ENCODE measurements around the gene TRIM65.

TRIM65 gene

DNA sequence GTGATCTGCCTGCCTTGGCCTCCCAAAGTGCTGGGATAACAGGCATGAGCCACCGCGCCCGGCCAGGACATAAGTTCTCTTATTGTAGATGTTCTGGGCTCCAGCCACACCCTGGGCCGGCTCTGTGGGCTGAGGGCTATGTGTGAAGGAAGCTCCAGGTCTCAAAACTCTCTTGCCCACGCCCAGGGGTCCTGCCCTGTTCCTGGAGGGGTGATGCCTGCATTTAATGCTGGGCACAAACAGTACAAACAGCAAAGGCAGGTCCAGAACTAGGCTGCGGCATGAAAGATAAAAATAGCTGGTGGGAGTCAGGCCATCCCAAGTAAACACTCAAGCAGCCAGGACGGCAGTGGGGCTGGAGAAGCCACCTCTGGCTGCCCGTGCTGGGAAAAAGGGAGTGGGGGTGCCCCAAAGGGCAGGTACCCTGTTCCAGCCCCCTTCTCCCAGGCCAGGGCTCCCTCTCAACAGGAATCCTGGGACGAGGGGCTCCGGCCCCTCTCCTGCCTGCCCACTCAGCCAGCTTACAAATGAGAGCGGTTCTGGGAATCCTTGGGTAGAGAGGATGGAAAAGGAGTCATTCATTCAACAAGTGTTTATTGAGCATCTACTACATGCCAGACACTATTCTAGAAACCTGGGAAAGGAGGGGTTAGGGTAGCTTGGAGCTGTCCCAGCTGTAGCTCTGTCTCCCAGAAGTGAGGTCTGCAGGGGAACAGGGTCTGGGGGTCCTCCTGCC, 23.0 kb downstream of the TRIM65 start:
- TF ChIP-seq CREB1 (IDR thresholded peaks at IDR 0.05; ENCODE audit: low read depth) (no peak), TAF1 (IDR thresholded peaks at IDR 0.05; ENCODE audit: low read depth) (no peak), CEBPB (IDR thresholded peaks at IDR 0.05) (no peak), EGR1 (IDR thresholded peaks at IDR 0.05) (no peak), ZBTB7A (IDR thresholded peaks at IDR 0.05; ENCODE audit: low read depth) (no peak), TCF12 (IDR thresholded peaks at IDR 0.05; ENCODE audit: low read depth) (no peak), YY1 (IDR thresholded peaks at IDR 0.05; ENCODE audit: low read depth) (no peak)
- TF ChIP-seq, protein P1, sequence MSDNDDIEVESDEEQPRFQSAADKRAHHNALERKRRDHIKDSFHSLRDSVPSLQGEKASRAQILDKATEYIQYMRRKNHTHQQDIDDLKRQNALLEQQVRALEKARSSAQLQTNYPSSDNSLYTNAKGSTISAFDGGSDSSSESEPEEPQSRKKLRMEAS (IDR thresholded peaks at IDR 0.05) = no peak
- TF ChIP-seq, protein P2, sequence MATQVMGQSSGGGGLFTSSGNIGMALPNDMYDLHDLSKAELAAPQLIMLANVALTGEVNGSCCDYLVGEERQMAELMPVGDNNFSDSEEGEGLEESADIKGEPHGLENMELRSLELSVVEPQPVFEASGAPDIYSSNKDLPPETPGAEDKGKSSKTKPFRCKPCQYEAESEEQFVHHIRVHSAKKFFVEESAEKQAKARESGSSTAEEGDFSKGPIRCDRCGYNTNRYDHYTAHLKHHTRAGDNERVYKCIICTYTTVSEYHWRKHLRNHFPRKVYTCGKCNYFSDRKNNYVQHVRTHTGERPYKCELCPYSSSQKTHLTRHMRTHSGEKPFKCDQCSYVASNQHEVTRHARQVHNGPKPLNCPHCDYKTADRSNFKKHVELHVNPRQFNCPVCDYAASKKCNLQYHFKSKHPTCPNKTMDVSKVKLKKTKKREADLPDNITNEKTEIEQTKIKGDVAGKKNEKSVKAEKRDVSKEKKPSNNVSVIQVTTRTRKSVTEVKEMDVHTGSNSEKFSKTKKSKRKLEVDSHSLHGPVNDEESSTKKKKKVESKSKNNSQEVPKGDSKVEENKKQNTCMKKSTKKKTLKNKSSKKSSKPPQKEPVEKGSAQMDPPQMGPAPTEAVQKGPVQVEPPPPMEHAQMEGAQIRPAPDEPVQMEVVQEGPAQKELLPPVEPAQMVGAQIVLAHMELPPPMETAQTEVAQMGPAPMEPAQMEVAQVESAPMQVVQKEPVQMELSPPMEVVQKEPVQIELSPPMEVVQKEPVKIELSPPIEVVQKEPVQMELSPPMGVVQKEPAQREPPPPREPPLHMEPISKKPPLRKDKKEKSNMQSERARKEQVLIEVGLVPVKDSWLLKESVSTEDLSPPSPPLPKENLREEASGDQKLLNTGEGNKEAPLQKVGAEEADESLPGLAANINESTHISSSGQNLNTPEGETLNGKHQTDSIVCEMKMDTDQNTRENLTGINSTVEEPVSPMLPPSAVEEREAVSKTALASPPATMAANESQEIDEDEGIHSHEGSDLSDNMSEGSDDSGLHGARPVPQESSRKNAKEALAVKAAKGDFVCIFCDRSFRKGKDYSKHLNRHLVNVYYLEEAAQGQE (IDR thresholded peaks at IDR 0.05; ENCODE audit: low read depth) = no peak

DNA sequence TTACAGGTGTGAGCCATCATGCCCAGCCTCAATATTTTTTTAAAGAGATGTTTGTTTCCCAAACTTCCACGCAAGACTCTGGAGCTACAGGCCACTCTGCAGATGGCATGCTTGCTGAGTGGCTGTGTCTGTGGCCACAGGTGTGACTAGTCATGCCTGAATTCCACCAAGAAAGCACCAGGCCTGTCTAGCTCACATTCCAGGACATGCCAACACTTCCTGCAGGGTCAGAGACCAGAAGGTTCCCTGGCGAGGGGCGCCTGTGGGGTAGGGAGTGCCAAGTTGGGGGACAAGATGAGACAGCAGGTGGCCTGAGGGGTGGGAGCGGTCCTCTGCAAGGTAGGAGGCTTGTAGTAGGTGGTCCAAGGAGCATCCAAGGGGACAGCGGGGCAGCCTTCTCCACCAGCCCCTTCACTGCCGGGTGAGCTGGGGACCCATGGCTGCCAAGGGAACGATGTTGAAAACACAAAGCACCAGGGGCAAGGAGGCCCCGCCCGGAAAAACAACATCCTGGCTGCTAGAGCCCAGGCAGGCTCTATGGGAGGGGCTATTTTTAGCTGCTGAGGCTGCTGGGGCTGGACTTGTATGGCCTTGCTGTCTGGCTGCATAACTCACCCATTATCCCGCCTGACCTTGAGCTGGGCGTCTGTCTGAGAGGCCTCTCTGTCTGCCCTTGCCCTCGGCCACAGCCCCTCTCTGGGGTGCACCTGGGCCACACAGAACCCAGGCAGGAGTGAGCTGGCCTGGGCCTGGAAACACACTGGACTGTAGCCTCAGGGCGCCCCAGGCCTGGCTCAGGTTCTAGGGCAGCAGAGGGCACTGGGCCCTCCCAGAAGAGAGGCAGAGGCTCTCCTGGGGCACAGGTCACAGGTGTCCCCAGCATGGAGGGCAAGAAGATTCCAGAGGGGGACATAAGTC, 24.1 kb downstream of the TRIM65 start:
- TF ChIP-seq TEAD4 (IDR thresholded peaks at IDR 0.05) (peak; percentile 87), ZBTB7A (IDR thresholded peaks at IDR 0.05; ENCODE audit: low read depth) (no peak), RAD21 (IDR thresholded peaks at IDR 0.05; ENCODE audit: low read depth) (no peak), TCF12 (IDR thresholded peaks at IDR 0.05; ENCODE audit: low read depth) (peak; percentile 53; the same call in 1 of the 2 replicates), TAF1 (IDR thresholded peaks at IDR 0.05; ENCODE audit: low read depth) (no peak), YY1 (IDR thresholded peaks at IDR 0.05; ENCODE audit: low read depth) (no peak), NFIC (IDR thresholded peaks at IDR 0.05) (no peak), EP300 (IDR thresholded peaks at IDR 0.05; ENCODE audit: borderline replicate concordance) (no peak)
- TF ChIP-seq, protein P2 (IDR thresholded peaks at IDR 0.05; ENCODE audit: low read depth) = no peak
- TF ChIP-seq, protein P3, sequence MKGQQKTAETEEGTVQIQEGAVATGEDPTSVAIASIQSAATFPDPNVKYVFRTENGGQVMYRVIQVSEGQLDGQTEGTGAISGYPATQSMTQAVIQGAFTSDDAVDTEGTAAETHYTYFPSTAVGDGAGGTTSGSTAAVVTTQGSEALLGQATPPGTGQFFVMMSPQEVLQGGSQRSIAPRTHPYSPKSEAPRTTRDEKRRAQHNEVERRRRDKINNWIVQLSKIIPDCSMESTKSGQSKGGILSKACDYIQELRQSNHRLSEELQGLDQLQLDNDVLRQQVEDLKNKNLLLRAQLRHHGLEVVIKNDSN (IDR thresholded peaks at IDR 0.05) = no peak

GRCh38 chr17:75869282-75870141, 27.2 kb downstream of the TRIM65 start:
- TF ChIP-seq TCF12 (IDR thresholded peaks at IDR 0.05; ENCODE audit: low read depth) (peak; percentile 69), TAF1 (IDR thresholded peaks at IDR 0.05; ENCODE audit: low read depth) (0 out of 2 replicates have a peak, but pooled peaks have one; percentile 12), NFIC (IDR thresholded peaks at IDR 0.05) (peak; percentile 89), CEBPB (IDR thresholded peaks at IDR 0.05) (no peak), FOXM1 (IDR thresholded peaks at IDR 0.05; ENCODE audit: borderline replicate concordance, low read depth) (peak; percentile 27; the same call in 1 of the 2 replicates), YY1 (IDR thresholded peaks at IDR 0.05; ENCODE audit: low read depth) (0 out of 2 replicates have a peak, but pooled peaks have one; percentile 12), TEAD4 (IDR thresholded peaks at IDR 0.05) (0 out of 2 replicates have a peak, but pooled peaks have one; percentile 22), EGR1 (IDR thresholded peaks at IDR 0.05) (no peak), ZBTB7A (IDR thresholded peaks at IDR 0.05; ENCODE audit: low read depth) (peak; percentile 95), RAD21 (IDR thresholded peaks at IDR 0.05; ENCODE audit: low read depth) (peak; percentile 7; the same call in 1 of the 2 replicates), CREB1 (IDR thresholded peaks at IDR 0.05; ENCODE audit: low read depth) (no peak), EP300 (IDR thresholded peaks at IDR 0.05; ENCODE audit: borderline replicate concordance) (0 out of 2 replicates have a peak, but pooled peaks have one; percentile 54)
- TF ChIP-seq, protein P1 (IDR thresholded peaks at IDR 0.05) = no peak; the same call in 1 of the 2 replicates
- TF ChIP-seq, protein P3 (IDR thresholded peaks at IDR 0.05) = no peak
- TF ChIP-seq, protein P2 (IDR thresholded peaks at IDR 0.05; ENCODE audit: low read depth) = no peak
